ENCODE data around the gene CCDC158.
"Not testable (repeated sequence)": the region's sequence is repeated elsewhere in the genome, so short reads cannot be mapped to it uniquely, and the experiment has no call there.

GRCh38 chr4:76359881-76360466, 61.0 kb downstream of the CCDC158 start:
- TF ChIP-seq JUN (IDR thresholded peaks at IDR 0.05; ENCODE audit: borderline replicate concordance, insufficient read depth, insufficient read length, low read depth); EZH2 (IDR thresholded peaks at IDR 0.05; ENCODE audit: borderline replicate concordance, low read depth, low read length, severe bottlenecking); CTCF (IDR thresholded peaks at IDR 0.05; ENCODE audit: extremely low read depth in 1 of 2, insufficient read depth in 1 of 2, low read depth in 1 of 2, low read length in 2 of 2); POLR2AphosphoS5 (IDR thresholded peaks at IDR 0.05; ENCODE audit: insufficient read depth, low read depth, low read length); POLR2A (IDR thresholded peaks at IDR 0.05; ENCODE audit: low read depth, low read length); MYC (IDR thresholded peaks at IDR 0.05; ENCODE audit: low read depth, low read length): not testable (repeated sequence)
- TF ChIP-seq, protein P1, sequence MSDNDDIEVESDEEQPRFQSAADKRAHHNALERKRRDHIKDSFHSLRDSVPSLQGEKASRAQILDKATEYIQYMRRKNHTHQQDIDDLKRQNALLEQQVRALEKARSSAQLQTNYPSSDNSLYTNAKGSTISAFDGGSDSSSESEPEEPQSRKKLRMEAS (IDR thresholded peaks at IDR 0.05; ENCODE audit: insufficient read depth, insufficient read length) = not testable (repeated sequence)

Data from endothelial cell of umbilical vein (primary cell).